ENCODE results near the gene ATG101. TPM values are rescaled to one million over a fixed set of nuclear protein-coding genes. Genes with fewer than 3 reads are reported as not detected.
"Not testable (repeated sequence)": the region's sequence is repeated elsewhere in the genome, so short reads cannot be mapped to it uniquely, and the experiment has no call there.

The ATG101 gene
- polyA plus RNA-seq, 1 experiment = 97.3 TPM

GRCh38 chr12:52093346-52093745 lies 23.6 kb downstream of the ATG101 start:
- DNase-seq (ENCODE audit: low read depth, low spot score) = no peak
- POLR2A ChIA-PET = interaction anchor here (1.2 kb wide), 1 partner anchor 87 kb away, joined by 3 read pairs; the partner anchor contains the start of gene TAMALIN
- no peak for TF ChIP-seq CTCF (IDR thresholded peaks at IDR 0.05; ENCODE audit: low read depth, low read length)
- CTCF ChIA-PET = interaction anchor here (2.2 kb wide), 1 partner anchor 68 kb away, joined by 19 read pairs; no protein-coding TSS in a partner anchor
- Histone ChIP-seq H3K9me3 (ENCODE audit: control insufficient read depth, insufficient read depth, low read length) (peaks cover 3% of the 10 kb centered on the region; the same call in 1 of the 2 replicates), H3K27me3 (ENCODE audit: control insufficient read depth, insufficient read depth, low read length) (peaks cover 27% of the 10 kb centered on the region), H3K4me3 (ENCODE audit: low read depth, low read length) (no peak overlapping the region), H3K27ac (ENCODE audit: low read depth, low read length) (no peak overlapping the region)

- Histone ChIP-seq H3K4me3 (ENCODE audit: low read depth, low read length) (no peak overlapping the region), H3K27me3 (ENCODE audit: control insufficient read depth, insufficient read depth, low read length) (peaks cover 8% of the 10 kb centered on the region), H3K9me3 (ENCODE audit: control insufficient read depth, insufficient read depth, low read length) (peaks cover 3% of the 10 kb centered on the region; the same call in 1 of the 2 replicates), H3K27ac (ENCODE audit: low read depth, low read length) (no peak overlapping the region)
- TF ChIP-seq CTCF (IDR thresholded peaks at IDR 0.05; ENCODE audit: low read depth, low read length) = no peak
- no peak for DNase-seq (ENCODE audit: low read depth, low spot score)
- CTCF ChIA-PET = no interaction called here
- POLR2A ChIA-PET = no interaction called here
These were observed 26.7 kb downstream of the ATG101 start for GRCh38 chr12:52096332-52097044.

GRCh38 chr12:52097045-52097666 lies 27.4 kb downstream of the ATG101 start:
- DNase-seq (ENCODE audit: low read depth, low spot score) = no peak
- TF ChIP-seq CTCF (IDR thresholded peaks at IDR 0.05; ENCODE audit: low read depth, low read length) = no peak
- CTCF ChIA-PET = no interaction called here
- Histone ChIP-seq H3K27me3 (ENCODE audit: control insufficient read depth, insufficient read depth, low read length) (peaks cover 4% of the 10 kb centered on the region), H3K4me3 (ENCODE audit: low read depth, low read length) (no peak overlapping the region), H3K27ac (ENCODE audit: low read depth, low read length) (no peak overlapping the region), H3K9me3 (ENCODE audit: control insufficient read depth, insufficient read depth, low read length) (peaks cover 3% of the 10 kb centered on the region; the same call in 1 of the 2 replicates)
- POLR2A ChIA-PET = no interaction called here

- H3K9me3 ChIP-seq (ENCODE audit: control insufficient read depth, insufficient read depth, low read length); H3K27me3 ChIP-seq (ENCODE audit: control insufficient read depth, insufficient read depth, low read length); H3K4me3 ChIP-seq (ENCODE audit: low read depth, low read length); CTCF ChIA-PET; DNase-seq (ENCODE audit: low read depth, low spot score); H3K27ac ChIP-seq (ENCODE audit: low read depth, low read length); POLR2A ChIA-PET: not testable (repeated sequence)
These were observed 34.8 kb downstream of the ATG101 start for GRCh38 chr12:52104431-52105089.

- CTCF ChIA-PET = interaction anchor here (10.9 kb wide), 1 partner anchor 91 kb away, joined by 228 read pairs; no protein-coding TSS in a partner anchor
- DNase-seq (ENCODE audit: low read depth, low spot score); H3K9me3 ChIP-seq (ENCODE audit: control insufficient read depth, insufficient read depth, low read length); H3K27ac ChIP-seq (ENCODE audit: low read depth, low read length); H3K27me3 ChIP-seq (ENCODE audit: control insufficient read depth, insufficient read depth, low read length); POLR2A ChIA-PET; H3K4me3 ChIP-seq (ENCODE audit: low read depth, low read length): not testable (repeated sequence)
These were observed 46.7 kb downstream of the ATG101 start for GRCh38 chr12:52116222-52117125.

GRCh38 chr12:52117806-52118475 lies 48.2 kb downstream of the ATG101 start:
- DNase-seq (ENCODE audit: low read depth, low spot score); H3K4me3 ChIP-seq (ENCODE audit: low read depth, low read length); POLR2A ChIA-PET; H3K9me3 ChIP-seq (ENCODE audit: control insufficient read depth, insufficient read depth, low read length); H3K27ac ChIP-seq (ENCODE audit: low read depth, low read length): not testable (repeated sequence)
- CTCF ChIA-PET = interaction anchor here (0.6 to 10.9 kb wide), 5 partner anchors 35 to 897 kb away, joined by 3 to 228 read pairs (median 3); partner anchors contain the start of gene ATG101
- H3K27me3 ChIP-seq (ENCODE audit: control insufficient read depth, insufficient read depth, low read length) = peaks cover 10% of the 10 kb centered on the region
